Measurements from ENCODE around the gene MLH3. TPM values are rescaled to one million over a fixed set of nuclear protein-coding genes. Genes with fewer than 3 reads are reported as not detected.

Gene MLH3
- total RNA-seq, 1 donor from 2014 or later: 12.9 TPM

DNA sequence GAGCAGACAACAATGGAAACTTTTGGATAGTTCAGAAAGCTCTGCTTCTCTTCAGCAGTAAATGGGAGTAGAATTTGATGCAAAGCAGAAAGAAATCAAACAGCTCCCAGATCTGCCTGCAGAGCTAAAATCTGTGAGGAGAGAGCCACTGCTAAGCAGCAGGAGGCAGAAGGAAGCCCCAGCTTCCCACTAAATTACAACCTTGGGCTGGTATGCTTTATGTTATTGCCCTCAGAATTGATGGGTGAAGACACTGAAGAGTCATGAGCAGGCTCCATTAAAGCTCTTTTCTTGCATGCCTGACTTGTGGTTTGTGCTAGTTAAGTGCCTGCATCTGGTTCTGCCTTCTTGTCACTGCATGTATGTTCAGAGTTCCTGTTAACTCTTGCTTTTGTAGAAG is 26.5 kb upstream of the MLH3 start:
- no peaks in the 10 kb centered on the region for H4K20me1 ChIP-seq (ENCODE audit: insufficient read depth, low read length)
- H3K27me3 Mint-ChIP-seq (ENCODE audit: low read depth, unreplicated experiment): peaks cover 2% of the 10 kb centered on the region
- H3K4me1 ChIP-seq (ENCODE audit: insufficient read depth, low read length): no peaks in the 10 kb centered on the region
- H3K4me3 ChIP-seq (ENCODE audit: insufficient read depth, low read depth, low read length): no peak overlapping the region
- H3K9me3 ChIP-seq (ENCODE audit: insufficient read depth, low read depth, low read length): no peaks in the 10 kb centered on the region
- no peaks in the 10 kb centered on the region for H3K9me3 Mint-ChIP-seq (ENCODE audit: unreplicated experiment)
- no peak overlapping the region for H3K9ac ChIP-seq (ENCODE audit: low read length)
- H3K79me2 ChIP-seq (ENCODE audit: insufficient read depth, low read length): no peaks in the 10 kb centered on the region
- H3K27me3 ChIP-seq (ENCODE audit: insufficient read depth, low read length): no peaks in the 10 kb centered on the region
- H3K4me1 Mint-ChIP-seq (ENCODE audit: low read depth, unreplicated experiment): no peaks in the 10 kb centered on the region
- no peaks in the 10 kb centered on the region for H3K36me3 ChIP-seq (ENCODE audit: insufficient read depth, low read length)
- H3K27ac ChIP-seq (ENCODE audit: low read depth, low read length): no peak overlapping the region
- DNase-seq (ENCODE audit: low read depth): no peak
- no peak overlapping the region for H3K4me3 Mint-ChIP-seq (ENCODE audit: unreplicated experiment)
- H3K27ac Mint-ChIP-seq (ENCODE audit: unreplicated experiment): no peak overlapping the region
- TF ChIP-seq EZH2 (IDR thresholded peaks at IDR 0.05; ENCODE audit: insufficient read depth, low read length): no peak
- TF ChIP-seq, protein P1, sequence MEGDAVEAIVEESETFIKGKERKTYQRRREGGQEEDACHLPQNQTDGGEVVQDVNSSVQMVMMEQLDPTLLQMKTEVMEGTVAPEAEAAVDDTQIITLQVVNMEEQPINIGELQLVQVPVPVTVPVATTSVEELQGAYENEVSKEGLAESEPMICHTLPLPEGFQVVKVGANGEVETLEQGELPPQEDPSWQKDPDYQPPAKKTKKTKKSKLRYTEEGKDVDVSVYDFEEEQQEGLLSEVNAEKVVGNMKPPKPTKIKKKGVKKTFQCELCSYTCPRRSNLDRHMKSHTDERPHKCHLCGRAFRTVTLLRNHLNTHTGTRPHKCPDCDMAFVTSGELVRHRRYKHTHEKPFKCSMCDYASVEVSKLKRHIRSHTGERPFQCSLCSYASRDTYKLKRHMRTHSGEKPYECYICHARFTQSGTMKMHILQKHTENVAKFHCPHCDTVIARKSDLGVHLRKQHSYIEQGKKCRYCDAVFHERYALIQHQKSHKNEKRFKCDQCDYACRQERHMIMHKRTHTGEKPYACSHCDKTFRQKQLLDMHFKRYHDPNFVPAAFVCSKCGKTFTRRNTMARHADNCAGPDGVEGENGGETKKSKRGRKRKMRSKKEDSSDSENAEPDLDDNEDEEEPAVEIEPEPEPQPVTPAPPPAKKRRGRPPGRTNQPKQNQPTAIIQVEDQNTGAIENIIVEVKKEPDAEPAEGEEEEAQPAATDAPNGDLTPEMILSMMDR (IDR thresholded peaks at IDR 0.05; ENCODE audit: insufficient read depth, low read depth, low read length): no peak
- H2AFZ ChIP-seq (ENCODE audit: low read depth, low read length): no peak overlapping the region
- no peak overlapping the region for H3K4me2 ChIP-seq (ENCODE audit: low read length)
- H3K36me3 Mint-ChIP-seq (ENCODE audit: low read depth, unreplicated experiment): no peaks in the 10 kb centered on the region
- no peak for FAIRE-seq

DNA sequence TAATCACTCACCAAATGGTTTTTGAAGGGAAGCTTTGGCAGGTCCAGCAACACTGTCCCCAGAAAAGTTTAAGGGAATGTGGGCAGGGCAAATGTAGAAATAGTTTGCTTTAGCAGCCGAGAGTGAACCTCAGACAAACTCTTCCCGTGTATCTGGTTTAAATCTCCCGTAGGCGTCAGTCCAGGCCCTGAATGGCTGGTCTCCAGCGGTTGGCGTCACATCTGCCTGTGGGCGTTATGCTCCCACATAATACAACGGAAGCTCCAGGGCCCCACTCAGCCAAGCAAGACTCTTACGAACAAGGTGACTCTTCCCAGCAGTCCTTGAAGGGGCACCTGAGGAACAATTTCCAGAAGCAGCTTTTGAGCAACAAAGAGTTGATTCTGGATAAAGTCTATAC is 19.1 kb upstream of the MLH3 start:
- Mint-ChIP-seq H3K4me1 (ENCODE audit: low read depth, unreplicated experiment) (no peaks in the 10 kb centered on the region), H3K4me3 (ENCODE audit: unreplicated experiment) (no peak overlapping the region), H3K9me3 (ENCODE audit: unreplicated experiment) (no peaks in the 10 kb centered on the region), H3K27ac (ENCODE audit: unreplicated experiment) (no peak overlapping the region), H3K27me3 (ENCODE audit: low read depth, unreplicated experiment) (no peaks in the 10 kb centered on the region), H3K36me3 (ENCODE audit: low read depth, unreplicated experiment) (no peaks in the 10 kb centered on the region)
- no peak overlapping the region for H3K9ac ChIP-seq (ENCODE audit: low read length)
- H3K4me3 ChIP-seq (ENCODE audit: insufficient read depth, low read depth, low read length): no peak overlapping the region
- H4K20me1 ChIP-seq (ENCODE audit: insufficient read depth, low read length): no peaks in the 10 kb centered on the region
- TF ChIP-seq, protein P1 (IDR thresholded peaks at IDR 0.05; ENCODE audit: insufficient read depth, low read depth, low read length): no peak
- no peak for TF ChIP-seq EZH2 (IDR thresholded peaks at IDR 0.05; ENCODE audit: insufficient read depth, low read length)
- no peak overlapping the region for H3K27ac ChIP-seq (ENCODE audit: low read depth, low read length)
- no peaks in the 10 kb centered on the region for H3K9me3 ChIP-seq (ENCODE audit: insufficient read depth, low read depth, low read length)
- no peaks in the 10 kb centered on the region for H3K36me3 ChIP-seq (ENCODE audit: insufficient read depth, low read length)
- no peak for DNase-seq (ENCODE audit: low read depth)
- H3K27me3 ChIP-seq (ENCODE audit: insufficient read depth, low read length): no peaks in the 10 kb centered on the region
- H2AFZ ChIP-seq (ENCODE audit: low read depth, low read length): no peak overlapping the region
- no peaks in the 10 kb centered on the region for H3K79me2 ChIP-seq (ENCODE audit: insufficient read depth, low read length)
- H3K4me2 ChIP-seq (ENCODE audit: low read length): no peak overlapping the region
- H3K4me1 ChIP-seq (ENCODE audit: insufficient read depth, low read length): peaks cover 10% of the 10 kb centered on the region
- no peak for FAIRE-seq

DNA sequence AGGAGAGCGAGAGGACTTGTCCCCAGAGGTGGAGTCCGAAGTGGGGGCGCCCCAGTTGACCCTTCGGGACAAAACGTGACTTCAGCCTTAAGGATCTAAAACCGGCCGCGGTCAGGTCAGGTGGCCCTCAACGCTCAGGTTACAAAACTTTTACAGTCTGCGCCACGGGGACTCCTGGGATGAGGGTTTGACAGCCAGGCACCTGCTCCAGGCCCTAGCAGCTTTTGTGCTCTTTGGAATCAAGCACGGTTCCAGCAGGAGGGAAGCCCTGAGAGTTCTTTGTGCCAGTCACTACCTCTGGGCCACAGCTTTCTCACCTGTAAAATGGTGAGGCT is 18.5 kb upstream of the MLH3 start:
- TF ChIP-seq, protein P1 (IDR thresholded peaks at IDR 0.05; ENCODE audit: insufficient read depth, low read depth, low read length): no peak
- no peak for TF ChIP-seq EZH2 (IDR thresholded peaks at IDR 0.05; ENCODE audit: insufficient read depth, low read length)
- Histone ChIP-seq H3K4me3 (ENCODE audit: insufficient read depth, low read depth, low read length) (peak overlapping the region; percentile 64), H3K9ac (ENCODE audit: low read length) (peak overlapping the region; percentile 81), H3K79me2 (ENCODE audit: insufficient read depth, low read length) (no peaks in the 10 kb centered on the region), H2AFZ (ENCODE audit: low read depth, low read length) (peak overlapping the region; percentile 83), H3K36me3 (ENCODE audit: insufficient read depth, low read length) (no peaks in the 10 kb centered on the region), H3K27me3 (ENCODE audit: insufficient read depth, low read length) (no peaks in the 10 kb centered on the region), H3K4me2 (ENCODE audit: low read length) (peak overlapping the region; percentile 88), H3K27ac (ENCODE audit: low read depth, low read length) (peak overlapping the region; percentile 66), H3K9me3 (ENCODE audit: insufficient read depth, low read depth, low read length) (no peaks in the 10 kb centered on the region), H4K20me1 (ENCODE audit: insufficient read depth, low read length) (no peaks in the 10 kb centered on the region), H3K4me1 (ENCODE audit: insufficient read depth, low read length) (peaks cover 10% of the 10 kb centered on the region)
- H3K9me3 Mint-ChIP-seq (ENCODE audit: unreplicated experiment): no peaks in the 10 kb centered on the region
- H3K4me1 Mint-ChIP-seq (ENCODE audit: low read depth, unreplicated experiment): no peaks in the 10 kb centered on the region
- no peaks in the 10 kb centered on the region for H3K36me3 Mint-ChIP-seq (ENCODE audit: low read depth, unreplicated experiment)
- no peak for DNase-seq (ENCODE audit: low read depth)
- no peak for FAIRE-seq
- no peaks in the 10 kb centered on the region for H3K27me3 Mint-ChIP-seq (ENCODE audit: low read depth, unreplicated experiment)
- H3K4me3 Mint-ChIP-seq (ENCODE audit: unreplicated experiment): no peak overlapping the region
- peak overlapping the region; percentile 91 for H3K27ac Mint-ChIP-seq (ENCODE audit: unreplicated experiment)

All from astrocyte (in vitro differentiated cells and primary cell).